Activated CD4-positive, CD25-positive, alpha-beta regulatory T cell treated with anti-CD3 and anti-CD28 coated beads, Interleukin-2, amount 50 U/mL, for 16 hours (primary cell): Measurements from ENCODE around the gene C3orf70.
"Not testable (repeated sequence)": the region's sequence is repeated elsewhere in the genome, so short reads cannot be mapped to it uniquely, and the experiment has no call there.

Experiments
- DNase-seq: peaks from one replicate; pipeline ENCODE4 v3.0.0-alpha.2; 2020; ENCODE audit warnings: low read depth, low spot score

The C3orf70 gene

GRCh38 chr3:185151101-185151963 is 1.5 kb downstream of the C3orf70 start:
- DNase-seq: no peak

- no peak for DNase-seq
Measured at GRCh38 chr3:185150561-185150960, 2.3 kb downstream of the C3orf70 start.

DNA sequence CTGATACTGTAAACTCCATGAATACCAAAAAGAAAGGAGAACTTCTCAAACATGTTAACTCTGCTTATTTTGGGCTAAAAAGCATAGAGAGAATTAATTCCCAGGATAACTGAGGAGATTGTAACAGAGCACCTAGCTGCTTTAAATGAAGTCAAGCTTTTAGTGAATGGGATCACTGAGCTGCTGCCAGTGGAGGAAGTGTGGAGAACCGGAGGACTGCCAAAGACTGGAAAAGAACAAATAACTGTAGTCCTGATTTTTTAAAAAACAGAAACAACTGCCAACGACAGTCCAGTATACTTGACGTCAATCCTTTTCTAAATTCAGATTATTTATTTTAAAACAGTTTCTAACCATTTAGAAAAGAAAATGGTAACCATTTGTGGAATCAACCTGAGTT is 3.3 kb downstream of the C3orf70 start:
- no peak for DNase-seq

- no peak for DNase-seq
Measured at GRCh38 chr3:185145511-185145910, 7.3 kb downstream of the C3orf70 start.

DNA sequence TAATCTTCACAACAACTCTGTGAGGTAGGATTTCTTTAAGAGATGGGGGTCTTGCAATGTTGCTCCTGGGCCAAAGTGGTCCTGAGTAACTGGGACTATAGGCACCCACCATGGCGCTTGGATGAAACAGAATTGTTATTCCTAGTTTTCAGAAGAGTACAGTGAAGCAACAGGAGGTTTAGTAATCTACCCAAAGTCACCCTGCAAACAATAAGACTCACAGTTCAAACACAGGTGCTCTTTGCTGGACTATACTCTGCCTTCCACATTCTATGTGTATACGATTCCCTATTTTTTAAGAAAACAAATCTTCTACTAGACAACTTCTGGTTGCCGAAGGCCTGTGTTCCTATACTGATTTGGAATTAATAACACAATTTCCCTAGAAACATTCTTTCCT is 8.1 kb downstream of the C3orf70 start:
- DNase-seq: no peak

- DNase-seq: no peak
Measured at GRCh38 chr3:185137821-185138220, 15.0 kb downstream of the C3orf70 start.

GRCh38 chr3:185134509-185134908 is 18.4 kb downstream of the C3orf70 start:
- no peak for DNase-seq

DNA sequence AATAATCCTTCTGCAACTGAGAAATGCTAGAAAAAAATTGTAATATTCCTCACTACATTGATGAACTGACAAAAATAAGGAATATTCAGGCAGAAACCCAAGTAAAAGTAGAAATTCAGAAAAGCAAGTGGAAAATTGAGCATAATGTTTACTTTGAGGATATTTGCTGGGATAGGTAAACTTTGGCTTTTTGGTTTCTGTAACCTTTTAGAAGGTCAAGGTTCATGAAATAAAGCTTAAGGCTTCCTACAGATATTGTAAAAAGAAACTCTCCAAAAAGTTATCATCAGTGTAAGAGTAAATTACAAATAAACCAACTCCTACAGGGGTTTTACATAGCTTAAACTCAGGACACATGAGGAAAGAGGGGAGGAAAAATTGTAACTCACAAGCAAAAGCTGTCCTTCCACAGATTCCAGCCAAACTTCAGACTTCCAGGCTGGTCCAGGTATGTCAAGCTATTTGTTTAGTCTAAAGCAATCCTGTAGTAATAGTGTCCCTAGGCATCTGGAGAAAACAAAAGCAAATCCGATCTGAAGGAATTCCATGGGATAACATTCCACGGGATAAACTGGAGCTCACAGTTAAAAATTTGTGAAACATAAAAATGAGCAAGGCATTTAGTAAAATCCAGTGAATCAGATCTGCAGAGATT is 21.1 kb downstream of the C3orf70 start:
- no peak for DNase-seq

- DNase-seq: no peak
Measured at GRCh38 chr3:185129083-185129482, 23.8 kb downstream of the C3orf70 start.

GRCh38 chr3:185126201-185126600 is 26.7 kb downstream of the C3orf70 start:
- DNase-seq: no peak

DNA sequence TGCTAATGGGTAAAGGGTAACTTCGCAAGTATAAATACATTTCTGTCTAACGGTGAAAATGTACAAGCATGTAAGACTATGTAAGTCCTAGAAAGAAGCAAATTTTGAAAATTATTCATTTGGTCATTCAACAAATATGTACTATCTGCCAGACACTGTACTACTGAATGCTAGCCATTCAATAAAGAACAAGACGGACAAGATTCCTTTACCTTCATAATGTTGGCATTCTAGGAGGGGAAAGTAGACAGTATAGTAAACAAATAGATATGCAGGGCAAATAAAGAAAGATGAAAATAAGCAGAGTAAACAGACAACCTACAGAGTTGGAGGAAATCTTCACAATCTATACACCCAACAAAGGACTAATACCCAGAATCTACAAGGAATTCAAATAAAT is 32.7 kb downstream of the C3orf70 start:
- DNase-seq: no peak

GRCh38 chr3:185115371-185115770 is 37.5 kb downstream of the C3orf70 start:
- DNase-seq: no peak

- no peak for DNase-seq
Measured at GRCh38 chr3:185114756-185115155, 38.1 kb downstream of the C3orf70 start.

- no peak for DNase-seq
Measured at GRCh38 chr3:185112186-185112585, 40.7 kb downstream of the C3orf70 start.

- DNase-seq: not testable (repeated sequence)
Measured at GRCh38 chr3:185109012-185109411, 43.8 kb downstream of the C3orf70 start.

DNA sequence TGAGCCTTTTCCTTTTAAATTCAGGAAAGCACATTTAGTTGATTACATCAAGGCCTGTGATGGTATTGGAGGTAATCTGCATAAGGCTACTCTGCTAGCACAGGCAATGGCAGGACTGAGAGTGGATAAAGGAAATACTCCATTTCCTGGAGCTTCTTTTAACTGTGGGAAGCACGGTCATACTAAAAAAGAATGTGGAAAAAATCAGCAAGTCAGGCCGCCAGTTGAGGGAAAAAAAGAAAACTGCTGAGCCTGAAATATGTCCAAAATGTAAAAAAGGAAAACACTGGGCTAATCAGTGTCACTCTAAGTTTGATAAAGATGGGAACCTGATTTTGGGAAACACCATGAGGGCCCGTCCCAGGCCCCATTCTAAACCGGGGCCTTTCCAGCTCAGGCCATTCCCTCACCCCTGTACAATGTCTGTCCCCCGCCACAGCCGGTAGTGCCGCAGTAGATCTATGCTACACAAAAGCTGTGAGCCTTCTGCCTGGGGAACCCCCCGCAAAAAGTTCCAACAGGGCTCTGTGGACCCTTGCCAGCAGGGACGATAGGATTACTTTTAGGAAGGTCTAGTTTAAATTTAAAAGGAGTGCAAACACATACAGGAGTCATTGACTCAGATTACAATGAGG is 46.5 kb downstream of the C3orf70 start:
- not testable (repeated sequence) for DNase-seq

DNA sequence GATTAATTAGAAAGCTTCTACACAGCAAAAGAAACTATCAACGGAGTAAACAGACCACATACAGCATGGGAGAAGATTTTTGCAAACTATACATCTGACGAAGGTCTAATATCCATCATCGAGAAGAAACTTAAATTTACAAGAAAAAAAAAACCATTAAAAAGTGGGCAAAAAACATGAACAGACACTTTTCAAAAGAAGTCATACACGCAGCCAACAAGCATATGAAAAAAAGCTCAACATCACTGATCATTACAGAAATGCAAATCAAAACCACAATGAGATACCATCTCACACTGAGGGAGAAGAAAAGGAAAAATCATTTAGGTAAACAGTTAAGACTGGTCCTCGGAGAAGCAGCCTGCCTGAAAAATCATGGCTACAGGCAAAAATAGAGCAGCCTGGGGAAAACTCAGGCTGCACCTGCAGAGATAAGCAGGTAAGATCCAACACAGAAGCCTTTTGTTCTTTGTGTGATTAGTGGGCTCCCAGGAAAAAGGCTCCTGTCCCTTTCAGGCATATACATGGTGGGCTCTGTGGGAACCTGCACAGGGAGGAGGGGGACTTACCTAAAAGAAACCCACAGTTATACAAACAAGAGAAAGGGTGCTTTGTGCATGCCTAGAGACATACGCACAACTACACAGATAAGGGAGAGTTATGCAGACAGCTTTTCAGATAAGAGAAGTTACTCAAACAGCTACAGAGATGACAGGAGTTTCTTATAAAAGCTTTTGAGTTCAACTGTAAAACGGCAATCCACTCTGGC is 49.3 kb downstream of the C3orf70 start:
- DNase-seq: no peak

DNA sequence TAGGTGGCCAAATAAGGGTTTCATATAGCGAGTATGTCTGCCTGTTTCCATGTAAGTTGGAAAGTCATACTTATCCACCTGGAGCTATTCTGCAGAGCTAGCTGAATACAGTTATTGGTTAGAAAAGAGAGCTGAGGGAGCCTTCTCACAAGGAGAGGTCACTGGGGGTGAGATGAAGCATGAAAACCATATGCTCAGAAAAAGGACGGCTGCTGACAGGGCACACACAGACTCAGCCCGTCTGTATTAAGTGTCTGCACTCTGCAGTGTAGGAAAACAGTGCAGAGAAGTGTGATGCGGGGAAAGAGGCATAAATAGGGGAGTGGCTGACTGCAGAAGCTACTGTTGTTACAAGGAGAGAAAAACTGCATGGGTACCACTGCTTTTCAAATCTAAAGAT is 58.2 kb downstream of the C3orf70 start:
- no peak for DNase-seq

GRCh38 chr3:185093116-185093515 is 59.7 kb downstream of the C3orf70 start:
- DNase-seq: no peak

GRCh38 chr3:185090811-185091210 is 62.0 kb downstream of the C3orf70 start:
- DNase-seq: no peak

- no peak for DNase-seq
Measured at GRCh38 chr3:185089751-185090150, 63.1 kb downstream of the C3orf70 start.

DNA sequence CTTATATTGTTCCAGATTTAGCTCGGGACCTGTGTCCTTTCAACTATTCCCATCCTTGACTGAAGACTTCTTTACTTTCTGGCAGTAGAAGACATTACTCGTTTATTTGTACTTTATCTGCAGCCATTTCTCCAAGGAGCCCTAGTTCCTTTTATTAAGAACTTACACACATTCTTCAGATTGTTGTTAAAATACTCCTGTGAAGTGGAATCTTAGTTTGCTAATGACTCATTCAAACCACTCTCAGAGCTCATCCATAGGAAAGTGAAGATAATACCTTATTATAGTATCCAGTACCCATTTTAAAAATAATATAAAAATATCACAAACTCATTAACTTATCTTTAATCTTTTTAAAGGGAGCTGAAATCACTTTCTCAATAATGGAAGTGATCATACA is 63.5 kb downstream of the C3orf70 start:
- DNase-seq: no peak
